ENCODE measurements around the gene UBQLN1. TPM values are rescaled to one million over a fixed set of nuclear protein-coding genes. Genes with fewer than 3 reads are reported as not detected.

The UBQLN1 gene
- polyA plus RNA-seq, 1 of the 3 experiments (the other 2 are of a cell fraction): 60.3 TPM

GRCh38 chr9:83722726-83723495 is 15.2 kb upstream of the UBQLN1 start (continued):
- TF ChIP-seq YY1 (IDR thresholded peaks at IDR 0.05; ENCODE audit: low read depth) (no peak), FOXJ3 (CRISPR knock-in tag; IDR thresholded peaks at IDR 0.05) (no peak), RCOR1 (IDR thresholded peaks at IDR 0.05; ENCODE audit: low read length) (no peak)

GRCh38 chr9:83721509-83721908 is 13.8 kb upstream of the UBQLN1 start:
- H3K79me2 ChIP-seq (ENCODE audit: insufficient read depth): no peaks in the 10 kb centered on the region
- CTCF ChIA-PET: interaction anchor here (1.8 kb wide), 1 partner anchor 12 kb away, joined by 7 read pairs; no protein-coding TSS in a partner anchor
- H4K20me1 ChIP-seq (ENCODE audit: insufficient read depth): no peaks in the 10 kb centered on the region
- H3K36me3 ChIP-seq (replicated peaks in 1 of 2; ENCODE audit: control insufficient read depth in 1 of 2, insufficient read depth in 2 of 2, low read length in 1 of 2): no peaks in the 10 kb centered on the region
- H3K27me3 ChIP-seq (ENCODE audit: insufficient read depth): no peaks in the 10 kb centered on the region
- H3F3A ChIP-seq (replicated peaks; ENCODE audit: insufficient read depth): no peaks in the 10 kb centered on the region
- no peaks in the 10 kb centered on the region for H3K9me2 ChIP-seq
- H3K4me3 ChIP-seq (ENCODE audit: low read depth in 2 of 2, low read length in 1 of 2): no peak overlapping the region
- no peaks in the 10 kb centered on the region for H3K4me1 ChIP-seq (ENCODE audit: control insufficient read depth in 1 of 2, insufficient read depth in 2 of 2, low read depth in 1 of 2, low read length in 1 of 2)
- H2AFZ ChIP-seq (ENCODE audit: low read depth): no peak overlapping the region
- POLR2A ChIA-PET: no interaction called here
- no peak overlapping the region for H3K9ac ChIP-seq
- TF ChIP-seq JUND (IDR thresholded peaks at IDR 0.05): no peak
- TF ChIP-seq TAF1 (IDR thresholded peaks at IDR 0.05; ENCODE audit: borderline replicate concordance, low read depth, low read length): no peak
- TF ChIP-seq, protein P1, sequence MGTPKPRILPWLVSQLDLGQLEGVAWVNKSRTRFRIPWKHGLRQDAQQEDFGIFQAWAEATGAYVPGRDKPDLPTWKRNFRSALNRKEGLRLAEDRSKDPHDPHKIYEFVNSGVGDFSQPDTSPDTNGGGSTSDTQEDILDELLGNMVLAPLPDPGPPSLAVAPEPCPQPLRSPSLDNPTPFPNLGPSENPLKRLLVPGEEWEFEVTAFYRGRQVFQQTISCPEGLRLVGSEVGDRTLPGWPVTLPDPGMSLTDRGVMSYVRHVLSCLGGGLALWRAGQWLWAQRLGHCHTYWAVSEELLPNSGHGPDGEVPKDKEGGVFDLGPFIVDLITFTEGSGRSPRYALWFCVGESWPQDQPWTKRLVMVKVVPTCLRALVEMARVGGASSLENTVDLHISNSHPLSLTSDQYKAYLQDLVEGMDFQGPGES (IDR thresholded peaks at IDR 0.05; ENCODE audit: low read depth, low read length): no peak
- no peak for TF ChIP-seq RCOR1 (IDR thresholded peaks at IDR 0.05; ENCODE audit: low read length)
- no peaks in the 10 kb centered on the region for H3K9me3 ChIP-seq
- no peak overlapping the region for H3K27ac ChIP-seq (ENCODE audit: low read depth in 2 of 2, low read length in 1 of 2)
- DNase-seq: no peak
- H3K4me2 ChIP-seq: no peak overlapping the region

DNA sequence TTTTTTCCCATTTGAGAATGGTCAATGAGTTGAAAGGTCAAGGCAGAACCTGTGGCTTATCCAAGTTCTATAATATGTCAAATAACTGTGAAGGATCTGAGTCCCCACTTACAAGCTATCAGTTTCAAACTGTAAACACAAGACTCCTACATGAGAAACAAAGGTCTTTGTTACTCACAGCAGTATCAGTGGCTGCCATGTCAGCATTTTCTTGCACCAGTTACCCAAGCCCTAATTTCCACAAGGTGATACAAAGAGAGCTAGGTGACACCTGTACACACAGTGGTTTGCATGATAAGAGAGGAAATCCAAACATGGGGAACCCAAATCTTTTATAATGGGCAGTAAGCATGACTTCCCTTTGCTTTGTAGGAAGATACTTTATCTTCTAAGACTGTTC is 8.0 kb upstream of the UBQLN1 start:
- no peaks in the 10 kb centered on the region for H4K20me1 ChIP-seq (ENCODE audit: insufficient read depth)
- no peaks in the 10 kb centered on the region for H3K36me3 ChIP-seq (replicated peaks in 1 of 2; ENCODE audit: control insufficient read depth in 1 of 2, insufficient read depth in 2 of 2, low read length in 1 of 2)

More for the DNA sequence above, 8.0 kb upstream of the UBQLN1 start:
- Histone ChIP-seq H3K27me3 (ENCODE audit: insufficient read depth) (no peaks in the 10 kb centered on the region), H3K9me3 (no peaks in the 10 kb centered on the region), H3K4me2 (no peak overlapping the region), H3K9ac (no peak overlapping the region), H3K4me1 (ENCODE audit: control insufficient read depth in 1 of 2, insufficient read depth in 2 of 2, low read depth in 1 of 2, low read length in 1 of 2) (no peaks in the 10 kb centered on the region), H2AFZ (ENCODE audit: low read depth) (no peak overlapping the region), H3K27ac (ENCODE audit: low read depth in 2 of 2, low read length in 1 of 2) (no peak overlapping the region), H3K4me3 (ENCODE audit: low read depth in 2 of 2, low read length in 1 of 2) (no peak overlapping the region), H3K79me2 (ENCODE audit: insufficient read depth) (no peaks in the 10 kb centered on the region), H3F3A (replicated peaks; ENCODE audit: insufficient read depth) (no peaks in the 10 kb centered on the region), H3K9me2 (no peaks in the 10 kb centered on the region)
- DNase-seq: no peak
- TF ChIP-seq POLR2AphosphoS5 (IDR thresholded peaks at IDR 0.05; ENCODE audit: low read depth, low read length) (no peak), TAF1 (IDR thresholded peaks at IDR 0.05; ENCODE audit: borderline replicate concordance, low read depth, low read length) (no peak), NFIC (IDR thresholded peaks at IDR 0.05; ENCODE audit: borderline replicate concordance) (no peak), CTCF (IDR thresholded peaks at IDR 0.05) (no peak), SIN3A (IDR thresholded peaks at IDR 0.05; ENCODE audit: borderline replicate concordance, low read depth, low read length) (no peak)
- ChIA-PET CTCF (no interaction called here), POLR2A (no interaction called here)
